ENCODE results near the gene CCDC187.

The CCDC187 gene

DNA sequence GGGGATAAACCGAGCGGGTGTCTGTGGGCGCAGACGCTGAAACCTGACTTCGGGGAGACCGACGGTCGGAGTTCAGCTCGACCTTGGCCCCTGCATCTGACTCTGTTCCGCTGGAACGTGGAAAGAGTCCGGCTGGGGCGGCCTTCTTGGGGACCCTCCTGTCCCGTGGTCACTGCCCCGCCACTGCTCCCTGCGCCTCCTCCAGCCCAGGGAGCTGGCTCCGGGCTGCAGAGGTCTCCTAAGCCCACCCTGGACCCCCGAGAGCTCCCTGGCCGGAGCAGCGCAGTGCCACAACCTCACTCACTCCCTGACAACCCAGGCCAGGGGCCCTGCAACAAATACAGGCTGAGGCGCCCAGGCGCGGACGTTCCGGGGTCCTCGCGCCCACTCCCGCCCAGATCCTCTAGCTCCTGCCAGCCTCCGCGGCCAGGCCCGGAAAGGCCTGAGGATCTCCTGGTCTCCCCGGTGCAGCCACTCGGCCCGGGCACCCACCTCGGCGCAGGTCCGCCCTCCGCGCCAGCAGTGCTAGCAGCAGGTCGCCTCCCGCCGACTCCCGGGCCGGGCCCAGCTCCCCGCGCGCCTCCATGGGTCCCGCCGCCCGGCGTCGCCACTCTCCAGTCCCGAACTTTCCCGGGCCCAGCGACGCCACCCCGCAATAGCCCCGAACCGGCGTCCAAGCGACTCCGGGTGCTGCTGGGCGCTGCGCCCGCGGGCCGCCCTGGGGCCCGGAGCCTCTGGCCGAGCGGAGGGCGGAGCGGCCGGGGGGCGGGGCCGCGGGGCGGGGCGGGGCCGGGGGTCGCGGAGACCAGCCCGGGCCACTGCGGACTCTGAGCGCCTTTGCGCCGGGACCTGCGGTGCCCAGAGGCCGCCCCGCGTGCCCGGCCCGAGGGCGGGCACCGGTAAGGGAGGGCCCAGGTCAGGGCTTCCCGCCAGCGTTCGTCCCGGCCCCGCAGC, 101.2 kb downstream of the CCDC187 start:
- no peak for TF ChIP-seq ZFX (IDR thresholded peaks at IDR 0.05)
- no peak for TF ChIP-seq CTCF (conservative IDR thresholded peaks at IDR 0.05)
- no peak overlapping the region for H3K27ac ChIP-seq

DNA sequence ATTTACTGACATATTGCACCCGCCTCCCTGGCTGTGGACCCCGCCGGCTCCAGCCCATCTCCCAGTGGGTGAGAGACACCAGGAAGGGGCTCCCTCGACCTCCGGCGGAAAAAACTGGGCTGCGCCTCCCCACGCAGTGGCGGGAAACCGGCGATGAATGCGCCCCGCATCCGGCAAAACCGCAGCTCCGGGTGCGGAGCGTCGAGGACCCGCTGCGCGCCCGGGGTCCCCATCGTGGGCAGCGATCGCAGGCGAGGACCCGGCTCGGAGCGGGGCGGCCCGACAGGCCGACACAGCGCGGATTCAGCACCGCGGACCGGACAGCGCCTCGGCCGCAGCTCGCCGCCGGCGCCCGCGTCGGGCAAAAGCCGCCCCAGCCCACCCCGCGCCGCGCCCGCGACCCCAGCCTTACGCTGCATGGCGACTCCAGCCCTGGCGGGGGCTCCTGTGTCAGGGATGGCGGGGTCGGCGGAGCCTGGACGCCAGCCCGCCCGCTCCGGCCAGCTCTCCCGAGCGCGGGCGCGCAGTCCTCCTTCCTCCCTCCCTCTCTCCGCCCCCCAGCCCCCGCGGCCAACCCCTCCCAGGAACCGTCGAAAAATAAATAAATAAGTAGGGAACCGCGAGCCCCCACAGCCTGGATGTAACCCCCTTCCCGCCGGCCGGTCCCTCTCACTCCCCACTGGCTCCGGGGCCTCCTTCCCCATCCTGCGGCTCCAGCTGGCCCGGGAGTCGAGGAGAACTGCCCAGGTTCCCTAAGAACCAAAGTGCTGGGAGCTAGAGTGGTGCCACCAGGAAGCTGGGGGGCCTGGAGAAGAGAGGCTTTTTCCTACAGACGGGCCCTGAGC, 102.1 kb downstream of the CCDC187 start:
- TF ChIP-seq CTCF (conservative IDR thresholded peaks at IDR 0.05) (no peak), ZFX (IDR thresholded peaks at IDR 0.05) (no peak)
- H3K27ac ChIP-seq = no peak overlapping the region

- TF ChIP-seq ZFX (IDR thresholded peaks at IDR 0.05) = no peak
- no peak for TF ChIP-seq CTCF (conservative IDR thresholded peaks at IDR 0.05)
- no peak overlapping the region for H3K27ac ChIP-seq
These were observed 102.7 kb downstream of the CCDC187 start for GRCh38 chr9:136201174-136201573.

- H3K27ac ChIP-seq = no peak overlapping the region
- TF ChIP-seq CTCF (conservative IDR thresholded peaks at IDR 0.05) = no peak
- no peak for TF ChIP-seq ZFX (IDR thresholded peaks at IDR 0.05)
These were observed 103.5 kb downstream of the CCDC187 start for GRCh38 chr9:136200424-136200823.
